HG03103 (cell line): ENCODE results near the gene RFTN1.

Experiments used
- ATAC-seq: cut with Tn5 transposase; IDR thresholded peaks from one replicate; pipeline ENCODE4 v1.9.1; 2021; ENCODE audit warnings: low read depth; ENCODE audit not compliant: unreplicated experiment

RFTN1 gene

DNA sequence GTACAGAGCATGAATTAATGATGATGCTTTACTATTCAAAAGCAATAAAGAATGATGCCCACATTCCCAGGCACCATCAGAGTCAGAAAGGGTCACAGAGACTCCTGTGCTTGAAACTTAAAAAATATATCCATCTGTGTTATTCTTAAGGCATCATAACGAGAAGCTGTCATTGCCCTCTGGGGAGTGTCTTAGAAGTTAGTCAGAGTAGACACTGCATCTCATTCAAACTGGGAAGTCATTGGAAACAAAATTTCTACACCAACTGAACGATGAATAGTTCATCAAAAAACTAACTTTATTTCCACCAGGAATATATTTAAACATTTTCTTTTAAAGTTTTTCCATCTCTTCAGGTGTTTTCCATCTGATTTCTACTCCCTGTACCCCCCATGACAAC, 122.9 kb downstream of the RFTN1 start:
- no peak for ATAC-seq

DNA sequence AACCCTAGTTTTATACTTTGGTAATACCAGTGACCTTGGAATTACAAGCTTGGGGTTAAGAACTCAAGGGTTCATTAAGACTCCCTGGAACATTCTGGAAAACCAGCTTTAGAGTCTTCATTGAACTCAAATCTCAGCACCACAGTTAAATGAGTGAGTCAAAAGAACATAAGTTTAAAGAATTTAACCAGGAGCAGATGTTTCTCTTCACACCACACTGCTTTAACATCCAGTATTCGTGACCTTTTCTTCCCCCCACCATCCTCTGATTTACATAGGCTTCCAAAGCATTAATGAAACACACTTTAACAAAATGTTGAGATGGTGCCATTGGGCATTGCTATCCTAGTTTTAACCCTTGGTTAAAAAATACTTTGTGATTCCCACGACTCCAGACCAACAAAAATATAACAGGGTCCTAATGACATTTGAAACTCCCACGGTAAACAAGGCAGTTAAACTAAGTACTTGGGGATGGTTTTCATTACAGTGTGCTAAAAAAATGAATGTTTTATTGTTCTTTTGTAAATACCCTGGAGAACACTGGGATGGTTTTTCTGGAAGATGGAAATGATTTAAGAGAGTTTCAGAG, 124.6 kb downstream of the RFTN1 start:
- no peak for ATAC-seq

DNA sequence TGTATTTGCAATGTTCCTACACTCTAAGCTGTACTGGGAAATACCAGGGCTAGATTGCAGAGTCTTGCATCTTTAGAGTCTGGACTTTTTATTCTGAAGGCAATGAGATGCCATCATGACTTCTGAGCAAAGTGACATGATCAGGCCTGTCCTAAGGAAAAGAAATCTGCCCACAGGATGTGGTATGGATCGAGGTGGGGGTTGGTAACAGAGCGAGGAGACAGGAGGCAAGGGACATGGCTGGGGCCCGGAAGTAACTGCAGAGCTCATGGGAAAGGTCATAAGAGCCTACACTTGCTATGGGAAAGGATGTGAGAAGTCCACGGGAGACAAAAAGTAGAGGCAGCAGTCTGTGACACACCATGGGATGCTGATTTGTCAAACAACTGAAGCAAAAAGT, 126.9 kb downstream of the RFTN1 start:
- ATAC-seq = no peak

DNA sequence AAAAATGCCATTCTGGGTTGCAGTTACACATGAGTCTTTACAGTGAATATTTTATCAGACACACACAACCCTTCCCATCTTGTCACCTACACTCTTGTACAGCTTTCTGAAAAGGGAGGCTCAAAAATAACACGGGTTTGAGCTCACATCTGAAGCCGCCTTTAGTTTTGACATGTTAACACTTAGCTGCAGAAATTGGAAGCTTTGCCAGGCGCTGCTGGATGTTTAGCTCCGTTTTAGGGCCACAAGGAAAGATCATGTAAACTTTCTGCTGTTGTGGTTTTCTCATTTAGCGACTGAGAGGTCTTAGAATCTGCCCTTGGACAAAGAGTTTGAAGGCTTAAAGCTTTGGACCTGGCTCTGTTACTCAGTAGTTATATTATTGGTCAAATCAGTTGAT, 128.3 kb downstream of the RFTN1 start:
- ATAC-seq = no peak

DNA sequence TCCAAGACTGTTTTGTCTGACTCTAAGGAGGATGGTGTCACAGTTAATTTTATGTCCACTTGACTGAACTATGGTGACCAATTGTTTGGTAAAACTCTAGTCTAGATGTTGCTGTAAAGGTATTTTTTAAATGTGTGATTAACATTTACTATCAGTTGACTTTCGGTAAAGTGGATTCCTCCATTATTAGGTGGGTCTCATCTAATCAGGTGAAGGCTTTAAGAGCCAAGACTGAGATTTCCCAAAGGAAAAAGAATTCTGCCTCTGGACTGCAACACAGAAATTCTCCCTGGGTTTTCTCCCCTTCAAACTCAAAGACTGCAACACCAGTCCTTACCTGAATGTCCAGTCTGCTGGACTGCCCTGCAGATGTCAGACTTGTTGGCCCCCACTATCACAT, 129.6 kb downstream of the RFTN1 start:
- no peak for ATAC-seq

DNA sequence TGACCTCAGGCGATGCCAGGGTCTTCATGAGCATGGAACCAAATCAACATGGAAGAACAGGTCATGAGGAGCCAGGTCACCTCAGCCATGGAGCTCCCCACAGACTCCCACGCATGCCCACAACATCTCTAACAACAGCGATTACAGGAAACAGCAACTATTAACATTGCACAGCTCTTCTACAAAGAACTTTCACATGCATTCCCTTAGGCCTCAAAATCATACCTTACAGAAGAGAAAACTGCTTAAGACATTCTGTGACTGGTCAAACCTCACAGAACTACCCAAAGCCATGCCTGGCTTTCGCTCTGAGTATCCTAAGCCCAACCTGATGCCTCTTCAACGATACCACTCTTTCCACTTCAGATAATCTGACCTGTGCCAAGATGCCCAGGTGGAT, 130.7 kb downstream of the RFTN1 start:
- ATAC-seq = no peak

DNA sequence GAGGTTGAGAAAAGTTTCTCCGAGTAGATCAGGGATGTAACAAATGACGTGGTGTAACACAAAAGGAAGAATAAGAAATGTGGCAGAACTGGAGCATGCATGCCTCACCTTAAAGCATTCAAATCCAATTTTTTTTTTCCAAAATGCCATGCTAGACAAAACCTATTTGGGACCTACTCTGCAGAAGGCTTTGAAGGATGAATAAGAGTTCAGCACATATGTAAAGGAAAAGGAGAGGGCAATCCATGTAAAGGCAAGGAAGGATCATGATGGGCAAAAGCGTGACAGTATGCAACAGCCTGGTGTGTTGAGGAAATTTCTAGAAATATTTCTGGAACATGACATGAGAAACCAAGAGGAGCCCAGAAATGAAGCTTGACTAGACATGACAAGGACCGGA, 132.1 kb downstream of the RFTN1 start:
- ATAC-seq = no peak

DNA sequence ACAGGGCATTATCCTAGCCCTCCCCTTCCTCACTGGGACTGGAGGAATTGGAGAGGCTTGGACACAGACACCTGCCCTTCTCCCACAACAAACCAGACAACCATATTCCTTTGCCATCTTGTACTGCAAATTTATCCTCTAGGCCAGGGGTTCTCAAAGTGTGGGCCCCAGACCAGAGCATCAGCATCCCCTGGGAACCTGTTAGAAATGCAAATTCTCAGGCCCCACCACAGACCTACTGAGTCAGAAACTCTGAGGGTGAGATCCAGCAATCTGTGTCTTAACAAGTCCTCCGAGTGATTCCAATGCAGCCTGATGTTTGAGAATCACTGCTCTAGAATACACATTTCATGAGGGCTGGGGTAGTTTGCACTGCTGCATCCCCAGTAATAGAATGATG, 133.1 kb downstream of the RFTN1 start:
- no peak for ATAC-seq

DNA sequence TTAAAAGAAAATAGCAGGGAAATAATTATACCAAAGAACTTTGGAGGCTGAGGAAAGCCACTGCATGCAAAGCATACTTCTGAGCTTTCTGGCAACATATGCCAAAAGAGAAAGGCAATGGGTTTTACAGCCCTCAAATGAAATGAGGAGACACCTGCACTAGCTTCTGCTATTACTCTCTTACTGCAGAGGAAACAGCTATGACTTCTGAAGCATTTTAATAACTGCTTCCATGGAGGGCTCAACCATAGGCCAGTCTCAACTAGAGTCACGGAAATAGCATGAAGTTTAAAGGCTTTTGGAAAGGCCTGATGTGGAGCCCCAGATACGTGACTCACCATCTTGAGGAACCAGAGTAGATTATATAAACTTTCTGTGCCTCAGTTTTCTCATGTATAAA, 133.7 kb downstream of the RFTN1 start:
- ATAC-seq = no peak

DNA sequence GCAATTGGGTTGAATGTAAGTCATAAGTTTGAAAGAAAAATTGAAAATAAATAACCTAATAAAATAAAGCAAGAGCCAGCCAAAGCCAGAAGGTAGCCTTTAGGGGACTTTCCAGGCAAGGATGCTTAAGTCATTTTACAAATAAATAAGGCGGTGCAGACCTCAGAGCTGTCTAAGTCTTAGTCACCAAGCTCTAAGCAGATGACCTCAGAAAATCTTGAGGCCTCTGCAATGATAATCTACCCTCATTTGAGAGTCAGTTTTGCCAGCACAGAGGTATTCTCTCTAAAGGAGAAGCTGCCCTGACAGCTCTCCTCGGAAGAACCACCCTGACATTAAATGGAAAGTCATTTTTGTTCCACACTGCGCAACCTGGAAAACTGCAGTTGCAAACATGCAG, 134.6 kb downstream of the RFTN1 start:
- ATAC-seq = no peak

DNA sequence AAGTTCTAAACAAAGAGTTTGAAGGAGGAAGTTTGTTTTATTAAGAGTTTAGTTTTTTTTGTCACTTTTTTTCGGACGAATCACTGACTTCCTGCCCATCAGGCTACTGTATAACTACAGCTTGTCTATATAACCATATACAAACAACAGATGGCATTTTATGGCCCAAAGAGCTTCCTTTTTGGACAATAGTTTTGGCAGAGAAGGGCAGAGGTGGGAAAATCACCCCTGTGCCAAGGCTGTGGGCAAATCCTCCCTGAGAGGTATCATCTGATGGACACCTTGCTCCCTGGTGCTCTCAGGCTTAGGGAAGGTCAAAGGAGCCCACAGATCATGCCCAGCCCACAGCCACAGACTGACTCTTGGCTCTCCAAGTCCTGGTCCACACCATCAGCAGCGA, 135.1 kb downstream of the RFTN1 start:
- no peak for ATAC-seq

DNA sequence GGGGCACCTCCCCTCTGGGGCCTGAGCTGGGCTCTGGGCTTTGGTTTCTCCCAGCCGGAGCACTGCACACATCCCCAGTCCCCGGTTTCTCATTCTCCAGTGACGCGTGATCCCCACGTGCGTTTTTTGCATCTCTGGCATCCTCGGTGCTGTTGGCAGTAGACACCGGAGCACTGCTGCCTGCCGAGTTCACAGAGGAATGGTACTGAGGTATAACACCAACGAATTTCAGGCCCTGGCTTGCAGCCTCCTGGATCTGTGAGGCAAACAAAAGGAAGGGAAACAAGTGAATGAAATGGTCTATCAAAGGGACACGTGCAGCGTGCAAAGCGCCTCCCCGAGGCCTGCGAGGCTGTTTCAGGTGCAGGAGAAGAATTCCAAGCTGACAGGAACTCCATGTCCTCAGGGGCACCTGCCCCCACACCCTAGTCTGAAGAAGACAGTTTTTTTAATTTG, 135.6 kb downstream of the RFTN1 start:
- ATAC-seq = no peak

DNA sequence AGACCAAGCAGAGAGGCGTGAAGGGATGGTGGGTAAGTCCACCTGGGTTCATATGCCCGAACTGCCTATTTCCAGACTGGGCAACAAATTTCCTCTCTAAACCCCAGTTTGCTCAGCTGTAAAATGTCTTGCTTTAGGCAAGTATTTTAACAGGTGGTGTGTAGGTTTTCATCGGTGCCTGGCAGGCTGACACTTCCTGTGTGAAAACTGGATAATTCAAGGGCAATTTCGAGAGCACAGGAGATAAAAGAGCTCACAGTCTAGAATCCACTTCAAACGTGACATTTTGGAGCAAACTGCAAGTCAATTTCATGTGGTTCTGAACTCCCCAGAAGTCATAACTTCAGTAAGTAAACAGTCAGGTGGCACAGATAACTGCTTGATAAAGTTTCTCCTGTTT, 136.3 kb downstream of the RFTN1 start:
- ATAC-seq = no peak

DNA sequence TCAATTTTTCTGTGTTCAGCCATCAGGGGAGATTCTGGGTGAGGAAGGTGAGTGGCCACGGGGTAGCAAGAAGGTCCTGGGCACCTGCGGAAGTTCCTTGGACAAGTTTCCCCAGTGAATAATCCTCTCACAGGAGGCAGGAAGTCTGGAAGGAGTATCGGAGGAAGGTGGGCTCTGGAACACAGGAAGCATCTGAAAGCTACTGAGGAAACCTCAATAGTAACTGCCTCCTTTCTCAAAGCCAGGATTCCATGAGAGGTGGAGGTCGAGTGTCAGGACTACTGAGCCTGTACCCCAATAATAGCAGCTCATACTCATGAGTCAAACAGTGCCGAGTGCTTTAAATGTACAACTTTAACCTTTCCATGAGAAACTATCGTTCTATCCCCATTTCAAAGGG, 137.6 kb downstream of the RFTN1 start:
- ATAC-seq = no peak

DNA sequence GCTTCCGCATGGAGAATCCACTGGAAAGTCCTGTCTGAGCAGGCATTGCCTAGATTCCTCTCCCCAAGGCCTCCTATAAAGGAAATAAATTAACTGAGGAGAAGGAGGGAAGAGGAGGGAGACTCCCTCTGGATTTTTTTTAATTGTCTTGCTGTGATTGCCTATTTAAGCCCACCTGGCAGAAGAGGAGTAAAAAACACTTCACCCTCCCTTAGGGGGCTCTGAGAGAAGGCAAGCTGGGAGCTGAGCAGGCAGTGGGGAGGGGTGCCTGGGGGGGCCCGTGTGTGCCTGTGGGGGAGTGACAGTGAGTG, 138.6 kb downstream of the RFTN1 start:
- ATAC-seq = no peak

DNA sequence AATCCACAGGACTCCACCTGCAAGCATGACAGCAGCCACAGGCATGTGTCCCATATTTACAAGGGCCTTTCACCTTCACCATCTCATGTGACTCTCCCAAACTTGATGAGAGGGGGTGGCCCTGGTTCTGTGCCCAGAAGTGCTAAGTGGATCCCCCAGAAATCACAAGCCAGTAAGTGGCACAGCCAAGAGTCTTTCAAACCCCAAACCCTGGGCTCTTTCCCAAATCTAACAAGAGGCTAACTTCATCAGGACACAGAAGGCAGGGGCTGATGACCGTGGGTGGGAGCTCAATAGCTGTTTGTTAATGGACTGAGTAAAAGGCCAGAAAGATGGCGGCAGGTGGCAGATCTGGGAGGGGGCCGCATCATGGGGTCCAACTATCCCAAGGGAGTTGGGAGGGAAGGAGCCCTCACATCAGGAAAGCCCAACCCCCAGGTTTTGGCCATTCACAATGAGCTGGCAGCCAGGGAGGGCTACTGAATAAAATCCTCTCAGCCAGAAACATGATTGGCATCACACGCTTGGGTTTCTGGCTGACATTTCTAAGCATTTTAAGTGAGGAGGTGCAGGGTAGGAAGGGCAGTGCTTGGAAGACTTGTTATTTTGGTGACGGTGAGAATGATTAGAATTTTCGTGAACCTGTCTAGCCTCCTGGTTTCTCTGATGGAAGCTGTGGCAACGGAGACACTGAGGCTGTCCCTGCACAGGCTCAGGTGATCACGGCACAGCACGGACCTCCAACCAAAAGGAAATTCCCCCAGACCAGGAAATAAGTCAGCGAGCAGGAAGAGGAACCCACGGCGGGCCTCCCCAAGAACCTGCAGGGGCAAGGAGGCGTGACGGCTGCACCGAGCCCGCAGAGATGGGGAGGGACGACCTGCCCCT, 139.2 kb downstream of the RFTN1 start:
- ATAC-seq = peak; percentile 32

DNA sequence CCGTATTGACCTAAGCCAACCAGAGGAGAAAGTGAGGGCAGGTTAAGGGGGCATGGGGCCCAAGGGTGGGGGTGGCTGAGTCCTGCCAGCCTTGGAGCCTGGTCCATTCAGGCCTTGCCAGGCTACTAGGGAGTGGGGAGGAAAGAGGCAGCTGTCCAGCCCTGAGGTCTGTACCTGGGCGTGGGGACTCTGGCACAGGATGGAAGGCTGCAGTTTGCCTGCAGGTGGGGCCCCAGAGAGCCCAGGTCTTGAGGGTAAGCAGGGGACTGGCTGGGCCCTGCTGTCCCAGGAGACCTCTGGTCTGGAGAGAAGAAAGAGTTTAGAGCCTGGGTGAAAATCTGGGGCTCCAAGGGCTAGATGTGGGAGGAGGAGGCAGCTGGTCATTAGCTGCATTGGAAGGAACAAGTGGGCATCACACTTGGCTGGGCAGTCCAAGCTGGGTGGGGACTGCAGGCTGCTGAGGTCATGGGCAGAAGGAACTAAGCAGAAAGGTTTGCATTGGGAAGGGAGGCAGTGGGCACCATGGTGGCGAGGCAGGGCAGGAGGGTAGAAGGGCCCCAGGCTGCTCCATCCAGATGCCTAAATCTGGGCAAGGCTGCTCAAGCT, 140.1 kb downstream of the RFTN1 start:
- no peak for ATAC-seq

DNA sequence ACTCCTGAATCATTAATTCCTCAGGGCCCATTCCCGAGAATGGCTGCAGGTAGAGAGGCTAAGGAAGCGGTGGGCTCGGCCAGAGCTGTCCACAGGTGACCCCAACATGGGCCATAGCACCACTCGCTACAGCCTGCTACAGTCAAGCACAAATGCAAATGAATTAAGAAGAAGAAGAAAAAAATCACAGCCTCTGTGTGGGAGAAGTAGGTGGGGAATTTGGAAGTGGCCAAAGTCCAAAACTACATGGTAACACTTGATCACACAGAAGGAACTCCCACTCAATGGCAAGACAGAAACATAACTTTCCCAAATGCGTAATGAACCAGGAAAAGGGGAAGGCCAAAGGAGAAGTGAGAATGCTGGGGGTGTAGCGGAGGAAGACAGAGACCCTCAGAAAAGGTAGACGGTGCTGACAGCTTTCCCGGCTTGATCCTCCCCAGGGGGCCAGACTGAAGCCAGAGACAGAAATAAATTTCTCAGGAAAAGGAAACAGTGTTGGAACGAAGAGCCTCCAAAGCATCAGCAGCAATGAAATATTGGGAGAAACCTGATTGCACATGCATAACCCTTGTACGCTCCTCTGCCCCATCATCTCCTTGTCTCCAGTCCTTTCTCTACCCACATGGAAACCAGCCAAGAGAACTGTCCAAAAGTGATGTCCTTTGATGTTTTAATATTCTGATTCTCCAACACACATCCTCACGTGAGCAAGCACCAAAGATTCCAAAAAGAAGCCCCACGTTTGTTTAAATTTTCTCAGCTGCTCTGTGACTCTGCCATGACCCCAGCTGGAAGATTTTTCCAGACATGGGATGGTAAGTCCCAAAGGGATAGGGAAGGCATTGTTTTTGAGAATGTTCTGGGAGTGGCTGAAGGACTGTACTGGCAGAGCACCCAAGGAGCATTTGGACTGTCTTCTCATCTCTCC, 140.9 kb downstream of the RFTN1 start:
- no peak for ATAC-seq

DNA sequence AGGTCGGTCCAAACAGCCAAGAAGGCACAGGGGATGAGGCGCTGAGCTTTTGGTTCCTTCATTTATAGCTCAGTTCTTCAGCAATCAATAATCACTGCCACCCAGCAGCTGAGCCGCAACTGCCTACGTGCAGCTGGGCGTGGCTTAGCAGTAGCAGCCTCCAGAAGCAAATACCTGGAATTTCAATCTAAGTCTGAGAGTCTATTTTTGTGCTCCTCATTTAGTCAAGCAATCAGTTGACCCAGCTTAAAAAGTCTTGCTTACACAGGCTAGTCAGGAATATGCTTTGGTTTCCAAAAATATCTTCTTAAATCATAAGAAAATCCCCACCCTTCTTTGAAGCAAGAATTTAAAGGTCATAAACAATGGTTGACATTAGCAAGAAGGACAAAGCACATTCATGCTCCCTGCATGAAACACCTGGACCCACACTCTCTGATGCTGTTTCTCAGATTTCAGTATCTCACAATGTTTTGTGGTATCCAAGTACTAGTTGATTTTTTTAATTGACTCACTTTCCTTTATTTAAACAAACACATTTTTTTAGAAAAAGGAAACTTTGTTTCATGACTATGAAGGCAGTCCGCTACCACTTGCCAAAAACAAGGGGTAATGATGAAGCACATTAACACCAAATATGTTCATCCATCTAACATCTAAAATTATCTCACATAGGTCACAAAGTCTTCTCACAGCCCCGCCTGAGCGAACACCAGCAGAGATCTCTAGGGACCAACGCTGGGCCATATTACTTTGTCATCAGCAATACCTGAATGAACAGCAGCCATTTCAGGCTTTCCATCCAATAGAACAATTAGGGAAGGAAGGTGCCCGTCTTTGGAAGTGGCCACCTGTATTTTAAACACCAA, 142.4 kb downstream of the RFTN1 start:
- ATAC-seq = peak; percentile 35

DNA sequence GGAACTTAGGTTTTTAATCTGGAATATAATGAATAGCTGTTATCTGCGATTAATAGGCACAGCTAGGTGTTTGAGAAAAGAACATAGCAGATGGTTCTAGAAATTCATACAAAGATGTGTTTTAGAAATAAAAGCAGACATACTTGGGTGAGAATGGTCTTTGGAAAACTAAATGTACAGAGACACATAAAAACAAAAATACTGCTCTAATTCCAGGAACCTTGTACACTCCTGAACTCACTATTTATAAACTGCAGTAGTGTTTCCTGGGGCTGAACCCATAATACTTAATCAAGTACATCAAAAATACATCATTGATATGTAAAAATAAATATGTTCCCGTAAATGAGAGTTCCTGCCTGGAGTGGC, 143.0 kb downstream of the RFTN1 start:
- no peak for ATAC-seq
